Choroid plexus epithelial cell (primary cell): Measurements from ENCODE around the gene NLN.
A peak's percentile ranks its signal among the peaks of the same experiment; 100 is the strongest.
"Not testable (repeated sequence)": the region's sequence is repeated elsewhere in the genome, so short reads cannot be mapped to it uniquely, and the experiment has no call there.

Experiments
- DNase-seq: peaks from one replicate; pipeline ENCODE4 v3.0.0-alpha.2; 2010; ENCODE audit warnings: low read depth
- H3K4me3 ChIP-seq: 2 replicates; pipeline ENCODE4 v1.5.1; 2011; ENCODE audit warnings: low read depth, mild to moderate bottlenecking, control low read depth, low read length, moderate library complexity
- CTCF ChIP-seq: conservative IDR thresholded peaks from 2 replicates; pipeline ENCODE4 v1.5.1; 2011; ENCODE audit warnings: low read depth, mild to moderate bottlenecking, control low read depth, inconsistent platforms, low read length, moderate library complexity

NLN gene

GRCh38 chr5:65831276-65831675 is 109.3 kb downstream of the NLN start:
- no peak for TF ChIP-seq CTCF
- H3K4me3 ChIP-seq: no peak overlapping the region
- DNase-seq: no peak

- no peak for DNase-seq
- TF ChIP-seq CTCF: no peak
- no peak overlapping the region for H3K4me3 ChIP-seq
These were observed 110.1 kb downstream of the NLN start for GRCh38 chr5:65832152-65832551.

- no peak for TF ChIP-seq CTCF
- no peak for DNase-seq
- H3K4me3 ChIP-seq: no peak overlapping the region
These were observed 110.7 kb downstream of the NLN start for GRCh38 chr5:65832603-65833228.

- no peak for TF ChIP-seq CTCF
- no peak overlapping the region for H3K4me3 ChIP-seq
- no peak for DNase-seq
These were observed 111.8 kb downstream of the NLN start for GRCh38 chr5:65833780-65834179.

- H3K4me3 ChIP-seq: no peak overlapping the region
- TF ChIP-seq CTCF: no peak
- no peak for DNase-seq
These were observed 112.3 kb downstream of the NLN start for GRCh38 chr5:65834306-65834705.

- no peak for TF ChIP-seq CTCF
- no peak for DNase-seq
These were observed 113.2 kb downstream of the NLN start for GRCh38 chr5:65835191-65835590.

GRCh38 chr5:65837139-65837538 is 115.1 kb downstream of the NLN start:
- TF ChIP-seq CTCF: no peak
- H3K4me3 ChIP-seq: no peak overlapping the region
- peak; percentile 84 for DNase-seq

More at GRCh38 chr5:65835191-65835590, 113.2 kb downstream of the NLN start:
- H3K4me3 ChIP-seq: no peak overlapping the region

GRCh38 chr5:65839170-65839569 is 117.2 kb downstream of the NLN start:
- not testable (repeated sequence) for H3K4me3 ChIP-seq, DNase-seq
